RWPE1 (cell line): ENCODE results near the gene KANK3.

Experiments
- CTCF ChIA-PET: fragments of 350-600 bp; sonication (Branson Sonifier 250); formaldehyde crosslinking; extraction: SDS; loops from one replicate; lab custom pipeline; 2021; lab: Yijun Ruan, JAX
- POLR2A ChIA-PET: fragments of 400-600 bp; formaldehyde crosslinking; extraction: SDS; loops from one replicate; lab custom pipeline; 2020; ENCODE audit warnings: antibody characterized with exemption; ENCODE audit not compliant: low non-redundant PET; lab: Yijun Ruan, JAX
- DNase-seq: peaks from one replicate; pipeline ENCODE4 v3.0.0; 2012; ENCODE audit warnings: low spot score
- H3K27ac ChIP-seq: fragments of 450-650 bp; 2 replicates; pipeline ENCODE4 v1.5.1; 2017
- CTCF ChIP-seq: fragments of 450-650 bp; conservative IDR thresholded peaks from 2 replicates; pipeline ENCODE4 v1.5.1; 2017; ENCODE audit warnings: low read depth, mild to moderate bottlenecking

Gene KANK3

GRCh38 chr19:8325454-8325853, 17.6 kb downstream of the KANK3 start:
- no peak for TF ChIP-seq CTCF
- H3K27ac ChIP-seq, result no peak overlapping the region
- POLR2A ChIA-PET, result no interaction called here
- CTCF ChIA-PET, result no interaction called here
- no peak for DNase-seq

GRCh38 chr19:8324186-8325050, 18.6 kb downstream of the KANK3 start:
- CTCF ChIA-PET, result interaction anchor here (0.9 kb wide), 1 partner anchor 59 kb away, joined by 3 read pairs; no protein-coding TSS in a partner anchor
- no peak for DNase-seq
- POLR2A ChIA-PET, result no interaction called here
- no peak for TF ChIP-seq CTCF
- H3K27ac ChIP-seq, result peak overlapping the region; percentile 62

GRCh38 chr19:8323781-8324185, 19.3 kb downstream of the KANK3 start:
- DNase-seq, result no peak
- ChIA-PET POLR2A (no interaction called here), CTCF (interaction anchor here (0.6 to 0.9 kb wide), 2 partner anchors 42 to 59 kb away, joined by 3 read pairs; no protein-coding TSS in a partner anchor)
- no peak for TF ChIP-seq CTCF
- peak overlapping the region; percentile 62 for H3K27ac ChIP-seq

- H3K27ac ChIP-seq, result peak overlapping the region; percentile 80
- TF ChIP-seq CTCF, result no peak
- POLR2A ChIA-PET, result no interaction called here
- no peak for DNase-seq
- CTCF ChIA-PET, result no interaction called here
Measured at GRCh38 chr19:8322638-8322997, 20.4 kb downstream of the KANK3 start.

- peak overlapping the region; percentile 80 for H3K27ac ChIP-seq
- CTCF ChIA-PET, result no interaction called here
- POLR2A ChIA-PET, result interaction anchor here (0.6 kb wide), 1 partner anchor 129 kb away, joined by 3 read pairs; no protein-coding TSS in a partner anchor
- no peak for TF ChIP-seq CTCF
- no peak for DNase-seq
Measured at GRCh38 chr19:8321986-8322637, 20.9 kb downstream of the KANK3 start.
